GM10847 (cell line): ENCODE data around the gene PARVA.

Experiments used
- POLR2A ChIP-seq: IDR thresholded peaks from 2 replicates; pipeline ENCODE4 v1.6.1; 2011; ENCODE audit not compliant: insufficient read length; ENCODE audit errors: extremely low read depth

Gene PARVA

GRCh38 chr11:12531681-12532080, 154.3 kb downstream of the PARVA start:
- no peak for TF ChIP-seq POLR2A

DNA sequence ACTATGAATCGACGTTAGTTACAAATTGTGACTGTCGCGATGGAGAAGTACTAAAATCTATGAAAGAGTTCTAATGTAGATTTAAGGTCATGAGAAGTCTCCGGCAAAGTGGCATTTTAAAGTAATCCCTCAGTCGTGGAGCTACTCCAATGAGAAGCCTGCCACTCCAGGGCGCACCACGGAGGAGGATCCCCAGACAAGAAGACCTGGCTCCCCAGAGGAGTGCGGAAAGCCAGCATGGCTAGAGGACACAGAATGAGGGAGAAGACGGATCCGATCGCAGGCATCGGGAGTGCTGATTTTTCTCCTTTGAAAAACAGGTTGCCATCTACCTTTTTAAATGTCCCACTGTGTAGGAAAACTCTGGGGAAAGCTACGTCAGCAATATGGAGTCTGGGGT, 155.2 kb downstream of the PARVA start:
- no peak for TF ChIP-seq POLR2A

- no peak for TF ChIP-seq POLR2A
These were observed 157.2 kb downstream of the PARVA start for GRCh38 chr11:12534549-12534948.

- no peak for TF ChIP-seq POLR2A
These were observed 157.9 kb downstream of the PARVA start for GRCh38 chr11:12535321-12535720.

GRCh38 chr11:12536566-12536965, 159.2 kb downstream of the PARVA start:
- TF ChIP-seq POLR2A = no peak

DNA sequence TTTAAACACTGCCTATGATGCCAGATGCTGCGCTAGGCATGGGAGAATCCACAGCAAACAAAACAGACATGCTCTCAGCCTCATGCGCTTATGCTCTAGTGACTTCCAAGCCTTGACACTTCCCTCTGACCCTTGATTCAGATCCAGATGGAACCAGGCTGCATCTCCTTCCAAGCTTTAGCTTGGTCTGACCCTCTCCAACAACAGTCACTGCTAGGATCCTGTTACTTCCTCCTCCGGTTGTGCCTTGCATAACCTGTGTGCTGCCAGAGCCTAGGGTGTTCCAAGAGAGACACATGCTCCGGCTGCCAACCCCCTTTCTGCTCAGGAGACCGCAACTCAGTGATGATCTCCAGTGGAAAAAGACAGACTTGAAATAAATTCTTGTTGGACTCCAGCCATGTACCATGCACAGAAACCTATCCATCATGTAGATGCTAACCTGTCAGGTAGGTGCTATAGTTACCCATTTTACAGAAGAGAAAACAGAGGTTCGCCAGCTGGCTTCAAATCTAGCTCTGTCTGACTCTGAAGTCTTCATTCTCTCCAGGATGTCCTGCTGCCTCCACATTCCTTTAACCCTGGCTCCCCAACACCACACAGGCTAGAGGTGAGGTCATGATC, 160.5 kb downstream of the PARVA start:
- no peak for TF ChIP-seq POLR2A

GRCh38 chr11:12538889-12539421, 161.6 kb downstream of the PARVA start:
- no peak for TF ChIP-seq POLR2A

- TF ChIP-seq POLR2A = no peak
These were observed 162.2 kb downstream of the PARVA start for GRCh38 chr11:12539572-12539971.

GRCh38 chr11:12540075-12540680, 162.8 kb downstream of the PARVA start:
- no peak for TF ChIP-seq POLR2A

- TF ChIP-seq POLR2A = no peak
These were observed 163.7 kb downstream of the PARVA start for GRCh38 chr11:12540913-12541582.

DNA sequence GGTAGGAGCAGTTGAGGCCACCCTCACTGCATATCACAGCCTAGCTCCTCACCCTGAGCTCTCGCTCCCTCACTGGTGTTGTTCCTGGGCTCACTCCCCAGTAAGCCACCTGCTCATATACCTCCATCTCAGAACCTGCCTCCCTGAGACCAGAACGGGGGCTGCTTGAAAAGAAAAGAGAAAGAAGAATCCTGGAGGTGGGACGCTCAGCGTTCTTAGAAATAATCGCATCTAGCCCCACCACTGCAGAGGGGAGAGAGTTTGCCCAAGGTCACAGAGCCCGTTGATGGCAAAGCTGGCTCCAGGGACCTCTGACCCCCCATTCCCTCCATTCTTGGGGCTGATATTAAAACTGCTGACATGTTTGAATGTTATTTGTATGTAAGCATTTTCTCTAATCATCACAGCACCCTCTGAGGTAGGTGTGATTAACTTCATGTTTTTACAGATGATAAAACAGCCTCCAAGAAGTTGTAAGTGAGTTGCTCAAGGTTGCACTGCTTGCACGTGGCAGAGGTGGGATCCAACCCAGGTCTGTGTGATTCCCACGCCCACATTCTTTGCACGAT, 164.3 kb downstream of the PARVA start:
- TF ChIP-seq POLR2A = no peak

GRCh38 chr11:12542186-12542935, 165.0 kb downstream of the PARVA start:
- no peak for TF ChIP-seq POLR2A

- TF ChIP-seq POLR2A = no peak
These were observed 166.4 kb downstream of the PARVA start for GRCh38 chr11:12543596-12544415.

- no peak for TF ChIP-seq POLR2A
These were observed 167.8 kb downstream of the PARVA start for GRCh38 chr11:12544986-12545775.
